Occipital lobe (tissue), 2 donors: Measurements from ENCODE around the gene PAPPA. TPM values are rescaled to one million over a fixed set of nuclear protein-coding genes. Genes with fewer than 3 reads are reported as not detected.

Source experiments
- DNase-seq: peaks from one replicate; lab custom pipeline; 2025; lab: John Stamatoyannopoulos, UW
- total RNA-seq: library from RNA; depleted of rRNA; stranded (reverse); fragments of >200 nt; gene quantifications from one replicate; pipeline ENCODE4 v1.2.3, GENCODE V29; 2014

PAPPA gene
- total RNA-seq, 1 donor from 2014 or later = under 0.01 TPM

DNA sequence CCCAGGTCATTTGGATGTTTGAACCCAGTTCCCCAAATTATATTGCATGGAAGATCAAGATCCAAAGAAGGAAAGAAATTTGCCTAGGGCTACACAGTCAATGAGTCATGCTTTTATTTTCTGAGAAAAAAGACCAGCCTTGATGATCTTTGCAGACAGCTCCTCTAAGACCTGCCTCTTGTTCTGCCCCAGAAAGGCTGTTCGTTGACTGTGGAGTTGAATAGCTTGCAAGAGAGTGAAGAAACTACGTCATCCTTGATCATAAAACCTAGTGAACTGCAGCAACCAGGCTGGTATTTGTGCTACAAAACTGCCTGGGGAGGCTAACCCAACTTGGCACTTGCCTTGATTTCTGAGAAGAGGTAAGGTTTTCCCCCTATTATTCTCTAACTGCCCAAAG, 263.9 kb downstream of the PAPPA start:
- DNase-seq = no peak

GRCh38 chr9:116419181-116419580, 265.6 kb downstream of the PAPPA start:
- no peak for DNase-seq

- DNase-seq = no peak
These were observed 267.5 kb downstream of the PAPPA start for GRCh38 chr9:116420993-116421538.

DNA sequence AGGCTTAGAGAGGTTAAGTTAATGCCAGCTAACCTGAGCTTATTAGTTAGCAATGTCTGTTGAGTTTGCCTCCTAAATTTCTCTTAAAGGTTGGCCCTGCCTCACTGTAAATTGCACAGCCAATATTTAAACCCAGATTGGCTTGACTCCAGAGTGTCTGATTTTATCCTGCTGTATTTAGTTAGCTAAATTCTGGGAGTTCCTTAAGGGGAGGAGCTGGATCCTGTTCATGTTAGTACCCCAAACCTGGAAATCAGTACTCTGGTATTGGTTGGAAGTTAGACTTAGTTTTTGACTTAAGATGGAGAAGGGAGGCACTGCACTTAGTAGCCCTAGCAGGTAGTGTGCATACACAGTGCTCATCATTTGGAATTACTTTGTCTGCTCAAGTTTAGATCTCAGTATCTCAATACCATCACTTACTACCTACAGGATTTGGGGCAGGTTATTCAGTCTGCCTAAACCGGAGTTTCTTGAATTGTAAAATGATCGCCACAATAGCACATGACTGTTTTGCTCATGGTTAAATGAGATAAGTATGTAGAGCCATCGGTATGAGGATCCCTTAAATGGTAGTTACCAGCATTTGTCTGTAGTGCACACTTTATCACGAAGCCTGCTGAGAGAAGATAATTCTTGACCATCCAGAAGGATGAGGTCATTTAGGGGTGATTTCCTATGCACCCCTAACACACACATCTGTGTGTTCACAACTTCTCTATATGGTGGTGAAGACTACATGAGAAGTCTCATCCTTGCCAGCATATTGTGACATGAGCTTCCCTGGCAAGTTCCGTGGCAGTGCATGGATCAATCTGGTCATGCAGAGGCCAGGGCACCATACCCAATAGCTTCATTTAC, 268.8 kb downstream of the PAPPA start:
- DNase-seq = no peak

- no peak for DNase-seq
These were observed 269.6 kb downstream of the PAPPA start for GRCh38 chr9:116423149-116423548.

- no peak for DNase-seq
These were observed 271.7 kb downstream of the PAPPA start for GRCh38 chr9:116425244-116425643.

GRCh38 chr9:116430849-116431248, 277.3 kb downstream of the PAPPA start:
- DNase-seq = no peak

DNA sequence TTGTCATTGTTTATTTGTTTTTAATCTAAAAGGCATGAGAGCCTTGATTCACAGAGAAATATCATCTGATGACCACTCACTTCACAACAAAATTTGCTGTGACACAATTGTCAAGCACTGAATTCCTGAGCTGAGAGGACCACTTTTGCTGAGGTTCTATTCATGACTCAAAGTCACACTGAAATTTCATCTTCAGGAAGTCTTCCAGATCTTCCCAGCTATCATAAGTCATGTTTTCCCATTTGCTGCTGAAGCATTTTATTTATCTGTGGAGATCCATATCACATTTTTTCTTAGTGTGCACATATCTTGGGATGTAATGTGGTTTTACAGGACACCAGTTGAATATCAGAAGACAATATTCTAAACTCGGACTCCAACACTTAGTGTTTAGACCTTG, 278.5 kb downstream of the PAPPA start:
- DNase-seq = no peak

DNA sequence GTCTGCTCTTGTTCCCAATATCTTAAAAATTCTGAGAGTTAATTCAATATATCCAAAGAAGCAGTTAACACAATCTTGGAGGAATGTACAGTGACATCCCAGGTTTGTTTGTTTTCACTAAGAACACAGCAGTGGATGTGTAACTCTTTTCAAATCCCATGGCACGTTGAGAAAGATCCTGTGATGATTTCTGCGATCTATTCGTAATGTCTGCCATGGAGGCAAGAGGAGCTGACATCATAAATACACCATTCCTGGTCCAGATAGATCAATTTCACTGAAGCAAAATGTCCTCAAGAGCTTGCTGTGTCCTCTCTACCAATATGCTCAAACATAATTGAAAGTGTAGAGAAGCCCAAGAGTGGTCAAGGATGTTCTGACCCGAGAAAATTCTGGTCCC, 280.7 kb downstream of the PAPPA start:
- DNase-seq = no peak

GRCh38 chr9:116435706-116436105, 282.1 kb downstream of the PAPPA start:
- no peak for DNase-seq

GRCh38 chr9:116436121-116436520, 282.5 kb downstream of the PAPPA start:
- DNase-seq = no peak

GRCh38 chr9:116437411-116438370, 284.1 kb downstream of the PAPPA start:
- no peak for DNase-seq

DNA sequence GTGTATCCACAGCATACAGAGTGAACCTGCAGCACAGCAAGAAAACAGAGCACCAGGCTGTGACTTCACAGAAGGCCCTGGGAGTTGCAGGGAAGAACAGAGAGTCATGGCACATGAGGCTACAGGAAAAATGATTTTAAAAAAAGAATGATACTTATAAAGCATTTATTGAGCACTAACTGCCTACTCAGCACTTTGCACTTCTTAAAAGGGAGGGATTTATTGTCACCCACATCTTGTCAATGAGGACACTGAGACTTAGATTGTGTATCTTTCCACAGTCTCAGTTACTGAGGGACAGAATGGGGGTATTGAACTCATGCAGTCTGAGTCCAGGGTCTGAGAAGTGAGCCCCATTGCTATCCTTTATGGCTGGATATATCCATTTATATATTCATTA, 288.9 kb downstream of the PAPPA start:
- DNase-seq = no peak

DNA sequence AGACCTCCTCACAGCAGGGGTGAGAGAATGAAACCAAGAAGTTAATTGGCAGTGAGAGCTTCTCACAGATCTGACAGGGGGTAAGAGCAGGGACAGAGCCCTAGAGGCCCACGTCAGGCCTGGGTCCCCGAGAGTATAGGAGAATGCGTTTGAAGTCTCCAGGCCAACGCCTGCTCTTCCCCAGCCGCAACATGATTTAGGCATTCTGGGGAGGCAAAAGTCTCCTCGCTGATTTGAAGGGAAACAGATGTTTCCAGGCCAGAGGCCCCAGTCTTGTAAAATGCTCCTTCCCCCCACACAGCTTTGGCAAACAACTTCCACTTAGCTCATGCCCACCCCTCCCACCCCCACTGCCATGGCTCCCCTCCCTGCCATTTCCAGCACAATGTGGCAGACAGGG, 294.3 kb downstream of the PAPPA start:
- no peak for DNase-seq

DNA sequence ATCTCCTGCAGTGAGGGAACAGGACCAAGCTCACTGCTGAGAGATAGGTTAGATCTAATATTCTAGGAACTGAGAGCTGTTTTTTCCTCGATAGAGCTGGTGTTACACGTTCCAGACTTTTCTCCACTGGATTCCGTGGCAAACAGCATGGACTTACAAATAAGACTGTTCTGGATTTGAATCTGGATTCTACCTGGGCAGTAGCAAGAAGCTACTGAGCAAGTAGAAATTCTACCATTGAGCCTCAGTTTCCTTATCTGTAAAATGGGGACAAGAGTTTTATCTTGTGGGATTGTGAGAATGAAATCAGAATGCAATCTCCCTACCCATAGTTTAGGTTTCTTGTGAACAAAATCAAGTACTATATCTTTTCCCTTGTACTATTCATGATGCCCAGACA, 294.8 kb downstream of the PAPPA start:
- DNase-seq = no peak

DNA sequence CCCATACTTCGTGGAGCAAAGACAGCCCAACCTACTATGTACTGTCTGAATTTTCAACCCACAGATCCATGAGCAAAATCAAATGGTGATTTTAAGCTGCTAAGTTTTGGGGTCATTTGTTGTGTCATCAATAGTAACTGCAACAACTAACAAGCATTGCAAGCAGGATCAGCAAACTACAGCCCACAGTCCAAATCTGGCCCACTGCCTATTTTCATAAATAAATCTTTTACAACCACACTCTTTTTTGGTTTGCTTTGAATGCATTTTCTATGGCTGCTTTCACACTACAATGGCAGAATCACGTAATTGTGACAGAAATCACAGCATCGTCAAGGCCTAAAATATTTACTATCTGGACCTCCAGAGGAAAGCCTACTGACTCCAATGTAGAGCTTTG, 296.4 kb downstream of the PAPPA start:
- DNase-seq = no peak

DNA sequence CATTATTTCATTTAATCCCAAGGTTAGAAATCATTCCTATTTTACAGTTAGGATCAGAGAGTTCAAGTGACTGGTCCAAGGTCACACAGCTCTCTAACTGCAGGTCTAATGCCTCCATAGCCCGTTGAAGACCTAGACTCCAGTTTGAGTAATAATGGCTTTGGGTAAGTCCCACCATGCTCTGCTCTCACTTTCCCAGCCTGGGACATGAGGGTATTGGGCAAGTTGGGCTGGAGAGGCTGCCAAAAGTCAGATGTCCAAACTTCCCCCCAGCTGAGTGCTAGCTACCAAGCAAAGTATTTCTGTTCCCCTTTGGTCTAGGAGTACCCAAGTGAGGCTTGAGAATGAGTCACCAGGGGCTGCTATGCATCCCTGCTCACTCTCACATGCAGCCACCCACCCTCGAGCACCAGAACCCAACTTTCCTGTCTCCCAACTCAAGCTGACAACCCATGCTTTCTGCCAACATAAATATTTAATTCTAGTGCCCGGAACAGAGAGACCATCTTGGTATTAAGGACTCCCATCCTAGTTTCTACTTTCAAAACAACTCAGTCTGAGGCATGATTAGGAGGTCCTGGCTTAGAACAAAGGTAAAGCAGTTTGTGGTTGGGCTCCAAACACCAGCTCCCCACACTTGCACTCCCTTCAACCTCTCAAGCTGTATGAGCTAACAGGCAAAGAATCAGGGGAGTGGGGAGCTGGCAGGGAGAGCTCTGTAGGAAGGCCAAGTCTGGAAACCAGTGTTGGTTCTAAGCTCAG, 297.0 kb downstream of the PAPPA start:
- no peak for DNase-seq

DNA sequence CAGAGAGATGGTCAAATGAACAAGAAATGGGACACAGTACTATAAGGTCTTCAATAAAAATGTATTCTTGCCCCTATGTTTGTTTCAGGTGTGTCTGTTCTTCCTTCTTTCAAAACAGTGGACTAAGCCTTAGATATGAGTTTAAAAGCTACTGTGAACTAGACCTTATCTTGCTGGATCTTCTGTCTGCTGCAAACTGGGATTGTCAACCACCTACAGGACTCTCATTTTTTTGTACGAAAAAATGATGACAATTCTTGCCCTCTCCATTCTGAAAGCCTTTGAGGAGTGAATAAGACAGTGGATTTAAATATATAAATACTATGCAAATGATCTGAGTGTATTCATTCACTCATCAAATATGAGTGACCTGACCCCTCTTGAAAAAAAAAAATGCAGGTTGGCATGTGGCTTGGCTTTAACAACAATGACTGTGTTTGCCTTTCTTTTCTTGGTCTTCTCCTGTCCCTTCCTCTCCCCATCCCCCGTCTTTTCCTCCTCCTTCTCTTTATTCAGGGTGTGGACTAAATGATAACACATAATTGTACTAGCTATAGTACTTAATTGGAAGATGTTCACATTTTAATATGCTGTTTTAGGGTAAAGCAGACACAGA, 298.0 kb downstream of the PAPPA start:
- no peak for DNase-seq
